Heart left ventricle (tissue), 16 donors: ENCODE results near the gene SNX3. TPM values are rescaled to one million over a fixed set of nuclear protein-coding genes. Genes with fewer than 3 reads are reported as not detected.
A peak's percentile ranks its signal among the peaks of the same experiment; 100 is the strongest.

Source experiments
- ATAC-seq, 4 donors: fragments of 200-7000 bp; cut with Tn5 transposase; one replicate each; pipeline ENCODE4 v1.9.1; 2020 to 2022; ENCODE audit warnings: moderate library complexity in 4 of 4, mild to moderate bottlenecking in 3 of 4, moderate number of reproducible peaks in 1 of 4
- DNase-seq, 5 donors: peaks; one replicate each; pipeline ENCODE4 v3.0.0-alpha.2; 2020
- H3K27ac ChIP-seq, 12 donors: fragments of 200-600 bp; sonication (generic) in 4 of 12; one replicate each; pipeline versions ENCODE4 v1.5.0 to v1.8.0; 2016 to 2022; ENCODE audit warnings: mild to moderate bottlenecking in 2 of 12
- H3K27me3 ChIP-seq, 9 donors: fragments of 200-600 bp; sonication (generic) in 2 of 9; one replicate each; pipeline versions ENCODE4 v1.5.1 to v1.8.0; 2016 to 2022; ENCODE audit warnings: mild to moderate bottlenecking in 3 of 9
- H3K36me3 ChIP-seq, 9 donors: fragments of 200-600 bp; sonication (generic) in 2 of 9; one replicate each; pipeline versions ENCODE4 v1.5.0 to v1.8.0; 2018 to 2022; ENCODE audit warnings: mild to moderate bottlenecking in 2 of 9
- H3K4me1 ChIP-seq, 12 donors: fragments of 200-600 bp; sonication (generic) in 4 of 12; one replicate each; pipeline versions ENCODE4 v1.5.0 to v1.8.0; 2016 to 2022; ENCODE audit warnings: mild to moderate bottlenecking in 3 of 12
- H3K4me3 ChIP-seq, 12 donors: fragments of 200-600 bp; sonication (generic) in 4 of 12; one replicate each; pipeline versions ENCODE4 v1.5.0 to v1.8.0; 2017 to 2022; ENCODE audit warnings: mild to moderate bottlenecking in 9 of 12, moderate library complexity in 4 of 12
- H3K9me3 ChIP-seq, 12 donors: fragments of 200-600 bp; sonication (generic) in 4 of 12; one replicate each; pipeline versions ENCODE4 v1.5.0 to v1.8.0; 2016 to 2022; ENCODE audit warnings: mild to moderate bottlenecking in 1 of 12
- CTCF ChIP-seq, 12 donors: fragments of 200-600 bp; sonication (generic) in 4 of 12; IDR thresholded peaks; one replicate each; pipeline versions ENCODE4 v1.5.0 to v1.8.0; 2018 to 2022; ENCODE audit warnings: antibody characterized with exemption in 12 of 12, mild to moderate bottlenecking in 5 of 12
- POLR2A ChIP-seq, 2 donors: fragments of 450-650 bp; IDR thresholded peaks; one replicate each; pipeline ENCODE4 v1.6.1; 2017; ENCODE audit warnings: antibody characterized with exemption in 2 of 2, mild to moderate bottlenecking in 2 of 2, moderate library complexity in 2 of 2
- WGBS, 4 donors: extraction: QIAGEN DNeasy Blood & Tissue Kit in 2 of 4; methylation state at CpG; one replicate each; pipeline versions ENCODE4 v1.1.5 to v1.1.7; 2013 to 2018; 5-methylcytosine and 5-hydroxymethylcytosine counted together
- intact Hi-C, 10 donors: fragments of 100-400 bp; cut with DNase I; formaldehyde crosslinking; loops; one replicate each; pipeline versions ENCODE4 v1.11.1 to v1.14.2; 2022
- polyA plus RNA-seq, 2 donors: library from polyadenylated mRNA; stranded (reverse); fragments of 200-250 nt; gene quantifications; one replicate each; pipeline ENCODE4 v1.2.3, GENCODE V29; 2013
- total RNA-seq, 9 donors: library from RNA; depleted of rRNA in 2 of 9; stranded (reverse); fragments of >200 nt in 2 of 9; fragmentation: NEBNext Ultra II Directional in 3 of 9; extraction: Animal tissue kit (Norgen Biotek cat#: 25700) in 3 of 9; gene quantifications; one replicate each; pipeline versions ENCODE4 v1.1.0 to v1.2.4, GENCODE V29; 2016 to 2023
- donor health status: ischemic (EF 13 %, LVEDD 7.1; RV severe dilation, severe dysfunction).
- donor health status: healthy with polysubstance abuse.
- donor health status: DM: no; HTN: yes; CAD: no.
- donor health status: DM: no; HTN: no; CAD: no.
- donor health status: ischemic (EF 25% LVEDD 6.9; RV normal size, moderate dysfunction).
- donor health status: ischemic (EF 25% LVEDD 5.7; RV mildly dilated, moderate dysfunction).
- donor health status: healthy.
- donor health status: DM: yes; HTN: yes; CAD: no.
- donor health status: ischemic (EF 35%, LVEDD 5.7; RV mildly dilated, moderate dysfunction).
- donor health status: nonischemic (EF 11% LVEDD 7.7; RV severe dilation, severe dysfunction).
- donor health status: DM: yes; HTN: yes; CAD: no.
- donor health status: PGD.
- donor health status: ischemic (EF 29% LVEDD 5.4; RV normal size, mild dysfunction).
- donor health status: nonischemic (EF 23%, LVEDD 6.1; RV moderate dilation, normal function).

Gene SNX3
- total and polyA plus RNA-seq, 11 donors = 180 to 259 (median 229) TPM

- Histone ChIP-seq H3K27me3 (peaks cover 35 to 98% (median 93%) of the 10 kb centered on the region in 9 donors), H3K27ac (no peak overlapping the region), H3K36me3 (no peaks in the 10 kb centered on the region), H3K9me3 (no peaks in the 10 kb centered on the region), H3K4me1 (peaks cover 0 to 31% (median 13%) of the 10 kb centered on the region in 12 donors), H3K4me3 (no peak overlapping the region)
- no peak for TF ChIP-seq POLR2A (IDR thresholded peaks at IDR 0.05)
- TF ChIP-seq CTCF (IDR thresholded peaks at IDR 0.05) = no peak
- ATAC-seq (peak in 3 of 4 donors; percentile 58 to 72 (median 60)), DNase-seq (no peak)
- intact Hi-C loops = no loop called here
- 7 to 16% (median 11%) methylated on average over 32 to 43 of the region's 43 CpGs for WGBS, 4 donors
Observed at GRCh38 chr6:108174371-108175175, 86.3 kb downstream of the SNX3 start.

- Histone ChIP-seq H3K4me1 (peaks cover 0 to 56% (median 30%) of the 10 kb centered on the region in 12 donors), H3K27ac (no peak overlapping the region), H3K27me3 (peaks cover 59 to 100% (median 99%) of the 10 kb centered on the region in 9 donors), H3K36me3 (no peaks in the 10 kb centered on the region), H3K4me3 (no peak overlapping the region), H3K9me3 (no peaks in the 10 kb centered on the region)
- ATAC-seq = no peak
- 19 to 42% (median 27%) methylated on average over 2 to 3 of the region's 3 CpGs for WGBS, 4 donors
- no peak for DNase-seq
- intact Hi-C loops = no loop called here
- TF ChIP-seq POLR2A (IDR thresholded peaks at IDR 0.05) = no peak
- TF ChIP-seq CTCF (IDR thresholded peaks at IDR 0.05) = no peak
Observed at GRCh38 chr6:108171918-108172516, 88.8 kb downstream of the SNX3 start.

- Histone ChIP-seq H3K36me3 (no peaks in the 10 kb centered on the region), H3K27me3 (peaks cover 59 to 100% (median 99%) of the 10 kb centered on the region in 9 donors), H3K4me3 (no peak overlapping the region), H3K27ac (no peak overlapping the region), H3K4me1 (peaks cover 0 to 59% (median 33%) of the 10 kb centered on the region in 12 donors), H3K9me3 (no peaks in the 10 kb centered on the region)
- DNase-seq = no peak
- TF ChIP-seq CTCF (IDR thresholded peaks at IDR 0.05) (no peak), POLR2A (IDR thresholded peaks at IDR 0.05) (no peak)
- ATAC-seq = no peak
- 12 to 23% (median 22%) methylated on average over 21 of the region's 21 CpGs for WGBS, 4 donors
- intact Hi-C loops = no loop called here
Observed at GRCh38 chr6:108171291-108171917, 89.4 kb downstream of the SNX3 start.
